ENCODE data around the gene UGGT1.

UGGT1 gene, protein sequence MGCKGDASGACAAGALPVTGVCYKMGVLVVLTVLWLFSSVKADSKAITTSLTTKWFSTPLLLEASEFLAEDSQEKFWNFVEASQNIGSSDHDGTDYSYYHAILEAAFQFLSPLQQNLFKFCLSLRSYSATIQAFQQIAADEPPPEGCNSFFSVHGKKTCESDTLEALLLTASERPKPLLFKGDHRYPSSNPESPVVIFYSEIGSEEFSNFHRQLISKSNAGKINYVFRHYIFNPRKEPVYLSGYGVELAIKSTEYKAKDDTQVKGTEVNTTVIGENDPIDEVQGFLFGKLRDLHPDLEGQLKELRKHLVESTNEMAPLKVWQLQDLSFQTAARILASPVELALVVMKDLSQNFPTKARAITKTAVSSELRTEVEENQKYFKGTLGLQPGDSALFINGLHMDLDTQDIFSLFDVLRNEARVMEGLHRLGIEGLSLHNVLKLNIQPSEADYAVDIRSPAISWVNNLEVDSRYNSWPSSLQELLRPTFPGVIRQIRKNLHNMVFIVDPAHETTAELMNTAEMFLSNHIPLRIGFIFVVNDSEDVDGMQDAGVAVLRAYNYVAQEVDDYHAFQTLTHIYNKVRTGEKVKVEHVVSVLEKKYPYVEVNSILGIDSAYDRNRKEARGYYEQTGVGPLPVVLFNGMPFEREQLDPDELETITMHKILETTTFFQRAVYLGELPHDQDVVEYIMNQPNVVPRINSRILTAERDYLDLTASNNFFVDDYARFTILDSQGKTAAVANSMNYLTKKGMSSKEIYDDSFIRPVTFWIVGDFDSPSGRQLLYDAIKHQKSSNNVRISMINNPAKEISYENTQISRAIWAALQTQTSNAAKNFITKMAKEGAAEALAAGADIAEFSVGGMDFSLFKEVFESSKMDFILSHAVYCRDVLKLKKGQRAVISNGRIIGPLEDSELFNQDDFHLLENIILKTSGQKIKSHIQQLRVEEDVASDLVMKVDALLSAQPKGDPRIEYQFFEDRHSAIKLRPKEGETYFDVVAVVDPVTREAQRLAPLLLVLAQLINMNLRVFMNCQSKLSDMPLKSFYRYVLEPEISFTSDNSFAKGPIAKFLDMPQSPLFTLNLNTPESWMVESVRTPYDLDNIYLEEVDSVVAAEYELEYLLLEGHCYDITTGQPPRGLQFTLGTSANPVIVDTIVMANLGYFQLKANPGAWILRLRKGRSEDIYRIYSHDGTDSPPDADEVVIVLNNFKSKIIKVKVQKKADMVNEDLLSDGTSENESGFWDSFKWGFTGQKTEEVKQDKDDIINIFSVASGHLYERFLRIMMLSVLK (N-terminal part only)

DNA sequence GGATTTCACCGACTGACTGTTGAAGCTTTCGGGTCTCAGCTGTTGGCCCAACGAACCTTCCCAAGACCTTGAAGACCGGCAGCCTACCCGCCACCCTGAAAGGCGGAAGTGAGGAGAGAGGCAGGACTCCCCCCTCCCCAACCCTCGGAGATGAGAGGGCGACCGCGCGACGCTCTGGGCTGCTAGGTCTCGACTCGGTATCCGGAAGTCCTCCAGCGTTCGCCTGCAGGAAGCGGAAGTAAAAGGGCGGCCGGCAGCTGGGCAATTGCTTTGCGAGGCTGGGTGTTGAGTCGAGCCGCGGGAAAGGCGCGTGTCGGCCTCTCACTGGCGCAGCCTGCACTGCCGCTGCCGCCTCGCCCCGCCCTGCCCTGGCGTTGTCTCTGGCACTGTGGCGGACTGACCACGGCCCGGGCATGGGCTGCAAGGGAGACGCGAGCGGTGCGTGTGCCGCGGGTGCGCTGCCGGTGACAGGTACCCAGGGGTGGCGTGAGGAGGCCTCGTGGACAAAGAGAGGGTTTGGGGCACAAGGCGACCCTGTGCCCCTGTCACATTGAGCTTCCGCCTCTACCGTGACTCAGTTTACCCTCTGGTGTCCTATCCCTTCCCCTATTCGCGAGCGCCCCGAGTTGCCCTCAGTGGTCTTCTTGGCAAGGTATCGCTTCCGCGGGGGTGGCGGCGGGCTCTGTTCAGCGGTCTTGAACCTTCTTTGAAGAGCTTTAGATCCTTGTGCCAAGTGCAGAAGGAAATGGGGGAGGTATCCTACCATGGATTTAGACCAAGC is at the start of gene UGGT1:
Gene UGGT1 (plus strand): TSS at position 256 of the 781 bp plus-strand sequence. CDS start 158 bp downstream, at position 414.
- DNase-seq, result peak; percentile 95

DNA sequence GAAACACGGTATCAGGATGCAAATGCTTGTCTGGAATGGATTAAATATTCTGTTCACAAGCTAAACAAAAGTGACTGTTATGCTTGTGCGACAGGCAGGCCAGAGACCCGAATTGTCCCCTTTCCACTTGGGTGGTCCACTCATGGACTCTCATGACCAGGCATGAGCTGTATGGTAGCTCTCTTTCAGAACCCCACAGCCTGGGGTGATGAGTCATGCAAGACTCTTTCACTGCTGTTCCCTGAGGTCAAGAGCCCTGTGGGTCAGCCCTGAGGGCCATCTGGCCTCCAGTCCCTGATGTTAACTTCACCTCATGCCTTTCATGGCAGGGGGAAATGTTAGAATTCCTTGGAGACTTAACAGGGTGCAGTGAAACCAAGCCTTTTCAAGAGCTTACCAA is 49.4 kb upstream of the UGGT1 start:
- no peak for DNase-seq

DNA sequence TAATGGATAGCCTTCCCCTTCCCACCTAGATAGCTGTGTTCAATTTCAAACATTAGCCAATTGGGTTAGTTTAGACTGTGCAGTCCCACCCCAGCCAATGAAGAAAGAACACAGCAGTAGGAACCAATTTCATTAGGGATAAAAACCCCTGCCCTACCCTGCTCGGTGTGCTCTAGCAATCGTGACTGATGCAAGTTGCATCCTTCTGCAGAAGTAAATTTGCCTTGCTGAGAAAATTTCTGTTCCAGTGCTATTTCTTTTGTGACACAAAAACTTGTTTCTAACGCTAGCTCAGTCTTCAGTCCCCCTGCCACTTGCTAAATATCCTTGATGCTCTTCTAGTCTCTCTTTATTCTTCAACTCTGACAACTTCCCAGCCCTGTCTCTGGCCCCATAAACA is 48.0 kb upstream of the UGGT1 start:
- no peak for DNase-seq

DNA sequence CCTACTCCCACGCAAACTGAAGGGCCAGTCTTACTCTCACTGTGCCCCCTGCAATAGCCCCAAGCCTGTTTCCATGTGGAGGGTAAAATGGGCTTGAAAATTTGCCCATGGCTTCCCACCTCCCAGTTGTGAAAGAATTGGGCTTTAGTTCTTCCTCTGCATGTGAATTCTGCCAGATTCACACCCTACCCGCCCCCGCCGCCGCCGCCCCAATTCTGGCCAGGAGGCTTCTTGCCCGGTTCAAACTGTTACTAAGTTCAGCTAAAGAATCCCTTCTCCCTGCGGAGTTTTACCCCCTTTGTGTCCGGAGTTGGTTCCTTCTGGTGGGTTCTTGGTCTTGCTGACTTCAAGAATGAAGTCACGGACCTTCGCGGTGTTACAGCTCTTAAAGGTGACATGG is 37.7 kb upstream of the UGGT1 start:
- DNase-seq, result no peak

DNA sequence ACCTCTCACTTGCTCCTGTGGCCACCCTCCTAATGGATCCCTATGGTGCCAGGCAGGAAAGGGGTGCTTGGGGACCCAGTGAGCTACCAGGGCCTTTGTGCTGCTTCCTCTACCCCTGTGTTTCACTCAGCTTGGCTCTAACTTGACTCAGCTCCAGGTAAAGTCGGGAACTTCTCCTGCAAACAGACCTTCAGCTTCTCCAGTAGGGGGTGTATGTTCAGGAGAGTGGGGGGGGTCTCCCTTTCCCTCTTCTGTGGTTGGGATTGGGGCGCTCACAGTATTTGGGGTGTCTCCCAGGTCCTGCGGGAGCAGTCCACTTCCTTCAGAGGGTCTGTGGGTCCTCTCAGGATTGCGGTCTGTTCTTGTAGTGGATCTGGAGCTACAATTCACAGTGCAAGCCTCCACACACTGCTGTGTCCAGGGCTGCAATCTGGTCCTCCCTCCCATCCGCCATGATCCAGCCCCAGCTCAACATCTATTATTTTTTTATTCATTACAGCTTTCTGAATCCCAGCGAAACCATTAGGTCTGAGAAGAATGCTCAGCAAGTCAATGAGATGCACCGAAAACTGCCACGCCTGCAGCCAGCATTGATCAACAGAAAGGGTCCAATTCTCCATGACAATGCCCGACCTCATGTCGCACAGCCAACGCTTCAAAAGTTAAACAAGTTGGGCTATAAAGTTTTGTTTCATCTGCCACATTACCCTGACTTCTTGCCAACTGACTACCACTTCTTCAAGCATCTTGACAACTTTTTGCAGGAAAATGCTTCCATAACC is 36.7 kb upstream of the UGGT1 start:
- no peak for DNase-seq

DNA sequence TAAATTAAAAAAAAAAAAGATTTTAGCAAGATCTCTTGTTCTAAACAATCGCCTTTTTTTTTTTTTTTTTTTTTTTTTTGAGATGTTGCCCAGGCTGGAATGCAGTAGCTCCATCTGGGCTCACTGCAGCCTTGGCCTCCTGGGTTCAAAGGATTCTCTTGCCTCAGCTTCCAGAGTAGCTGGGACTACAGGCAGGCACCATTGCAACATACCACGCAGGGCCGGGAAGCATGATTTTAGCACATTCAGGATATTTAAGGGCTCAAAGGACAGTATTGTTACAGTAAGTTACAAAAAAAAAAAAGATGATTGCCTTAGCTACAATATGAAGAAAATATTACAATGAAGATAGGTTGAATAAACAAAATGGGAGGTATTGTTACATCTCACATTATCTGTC is 33.7 kb upstream of the UGGT1 start:
- no peak for DNase-seq

DNA sequence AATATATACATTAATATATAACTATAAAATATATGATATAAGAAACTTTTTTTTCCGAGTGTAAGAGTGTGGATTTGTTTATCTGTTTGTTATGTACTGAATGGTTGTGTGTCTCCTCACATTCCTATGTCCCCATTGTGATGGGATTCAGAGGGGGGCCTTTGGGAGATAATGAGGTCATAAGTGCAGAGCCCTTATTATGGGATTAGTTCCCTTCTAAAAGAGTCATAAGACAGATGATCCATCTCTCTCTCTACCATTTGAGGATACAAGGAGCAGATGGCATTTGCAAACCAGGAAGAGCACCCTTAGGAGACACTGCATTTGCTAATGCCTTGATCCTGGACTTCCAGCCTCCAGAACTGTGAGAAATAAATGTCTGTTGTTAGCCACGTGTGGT is 32.9 kb upstream of the UGGT1 start:
- DNase-seq, result no peak

DNA sequence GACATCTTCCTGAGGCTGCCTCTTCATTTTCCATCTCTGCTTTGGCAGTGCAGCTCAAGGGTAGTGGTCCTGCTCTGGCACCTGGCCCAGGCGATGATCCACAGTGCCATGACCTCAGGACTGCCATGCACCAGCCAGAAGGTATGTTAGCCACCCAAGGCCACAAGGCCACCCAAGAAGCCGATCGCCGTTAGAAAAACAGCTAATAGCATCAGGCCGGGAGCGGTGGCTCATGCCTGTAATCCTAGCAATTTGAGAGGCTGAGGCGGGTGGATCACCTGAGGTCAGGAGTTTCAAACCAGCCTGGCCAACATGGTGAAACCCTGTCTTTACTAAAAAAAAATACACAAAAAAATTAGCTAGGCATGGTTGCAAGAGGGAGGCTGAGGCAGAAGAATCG is 28.4 kb upstream of the UGGT1 start:
- DNase-seq, result no peak

DNA sequence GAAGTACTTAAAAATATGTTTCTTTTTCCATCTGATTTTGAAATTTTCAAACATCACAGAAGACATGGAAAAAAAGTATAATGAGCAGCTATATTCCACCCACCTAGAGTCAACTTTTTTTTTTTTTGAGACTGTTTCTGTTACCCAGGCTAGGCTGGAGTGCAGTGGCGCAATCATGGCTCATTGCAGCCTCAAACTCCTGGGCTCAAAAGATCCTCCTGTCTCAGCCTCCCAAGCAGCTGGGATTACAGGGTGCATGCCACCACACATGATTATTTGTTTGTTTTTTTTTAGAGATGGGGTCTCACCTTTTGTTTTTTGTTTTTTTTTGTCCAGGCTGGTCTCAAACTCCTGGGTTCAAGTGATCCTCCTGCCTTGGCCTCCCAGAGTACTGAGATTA is 26.6 kb upstream of the UGGT1 start:
- no peak for DNase-seq

DNA sequence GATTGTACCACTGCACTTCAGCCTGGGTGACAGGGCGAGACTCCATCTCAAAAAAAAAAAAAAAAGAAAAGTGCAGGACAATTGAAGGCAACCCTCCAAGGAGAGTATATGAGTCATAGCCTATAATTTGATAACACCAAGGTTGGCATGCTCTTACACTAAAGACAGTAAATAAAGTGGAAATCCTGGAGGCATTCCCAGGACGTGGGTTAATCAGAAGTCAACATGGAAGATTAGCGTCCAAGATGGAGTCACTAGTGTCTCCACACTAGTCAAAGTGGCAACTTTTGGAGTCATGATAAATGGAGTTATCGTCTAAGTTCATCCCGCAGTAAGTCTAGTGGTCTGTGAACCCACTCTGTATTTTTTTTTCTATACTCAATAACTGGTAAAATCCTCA is 21.2 kb upstream of the UGGT1 start:
- DNase-seq, result no peak

DNA sequence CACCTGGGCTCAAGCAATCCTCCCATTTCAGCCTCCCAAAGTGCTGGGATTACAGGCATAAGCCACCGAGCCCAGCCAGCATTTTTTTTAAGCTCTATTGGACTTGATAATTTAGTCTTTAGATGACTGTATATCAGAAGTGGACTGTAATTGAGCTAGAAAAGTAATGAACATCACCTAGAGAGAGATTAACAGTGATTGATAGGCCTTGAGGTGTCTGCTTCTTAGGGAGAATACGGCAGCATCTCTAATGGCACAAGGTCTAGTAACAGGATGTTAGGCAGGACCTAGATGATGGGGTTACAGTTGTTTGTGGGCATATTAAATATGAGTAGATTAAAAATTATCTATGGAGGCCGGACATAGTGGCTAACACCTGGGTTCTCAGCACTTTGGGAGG is 17.7 kb upstream of the UGGT1 start:
- DNase-seq, result no peak

DNA sequence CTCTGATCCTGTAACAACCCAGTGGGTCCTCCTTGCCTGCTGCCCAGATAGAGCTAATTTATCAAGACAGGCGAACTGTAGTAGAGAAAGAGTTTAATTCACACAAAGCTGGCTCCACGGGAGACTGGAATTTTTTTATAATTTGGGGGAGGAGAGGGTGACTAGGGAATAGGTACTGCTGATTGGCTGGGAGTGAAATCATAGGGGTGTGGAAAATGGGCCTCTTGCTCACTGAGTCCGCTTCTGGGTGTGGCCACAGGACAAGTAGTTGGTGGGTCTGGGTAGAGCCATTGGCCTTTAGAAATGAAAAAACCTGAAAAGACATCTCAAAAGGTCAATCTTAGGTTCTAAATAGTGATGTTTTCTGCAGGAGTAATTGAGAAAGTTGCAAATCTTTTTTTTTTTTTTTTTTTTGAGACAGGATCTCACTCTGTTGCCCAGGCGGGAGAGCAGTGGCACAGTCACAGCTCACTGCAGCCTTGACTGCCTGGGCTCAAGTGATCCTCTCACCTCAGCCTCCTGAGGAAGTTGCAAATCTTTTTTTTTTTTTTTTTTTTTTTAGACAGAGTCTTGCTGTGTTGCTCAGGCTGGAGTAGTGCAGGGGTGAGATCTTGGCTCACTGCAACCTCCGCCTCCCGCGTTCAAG is 14.4 kb upstream of the UGGT1 start:
- DNase-seq, result no peak

DNA sequence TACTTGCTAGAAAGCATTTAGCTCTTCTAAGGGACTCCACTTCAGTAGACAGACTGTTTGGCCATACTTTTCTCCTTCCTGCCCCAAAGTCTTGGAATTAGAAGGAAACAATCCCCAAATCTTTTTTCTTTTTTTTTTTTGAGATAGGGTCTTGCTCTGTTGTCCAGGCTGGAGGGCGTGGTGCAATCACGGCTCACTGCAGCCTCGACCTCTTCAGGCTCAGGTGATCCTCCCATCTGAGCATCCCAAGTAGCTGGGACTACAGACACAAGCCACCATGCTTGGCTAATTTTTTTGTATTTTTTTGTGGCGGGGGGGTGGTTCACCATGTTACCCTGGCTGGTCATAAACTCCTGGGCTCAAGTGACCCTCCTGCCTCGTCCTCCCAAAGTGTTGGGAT is 6.2 kb upstream of the UGGT1 start:
- DNase-seq, result no peak

DNA sequence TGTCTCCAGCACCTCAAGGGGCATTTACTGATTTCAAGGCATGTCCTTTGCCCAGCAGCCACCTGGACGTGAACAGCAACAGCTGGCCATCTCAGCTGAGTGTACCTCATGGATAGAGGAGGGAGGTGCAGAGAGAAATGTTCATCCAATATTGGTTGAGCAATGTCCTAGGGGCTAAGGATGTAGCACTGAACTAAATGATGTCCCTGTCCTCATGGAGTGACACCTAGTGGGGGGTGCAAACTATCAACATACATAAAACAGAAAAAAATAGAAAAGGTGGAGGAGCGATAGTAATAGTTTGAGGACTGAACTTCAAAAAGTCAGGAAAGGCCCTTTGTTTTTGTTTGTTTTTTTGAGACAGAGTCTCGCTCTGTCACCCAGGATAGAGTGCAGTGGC is 4.8 kb upstream of the UGGT1 start:
- DNase-seq, result no peak

DNA sequence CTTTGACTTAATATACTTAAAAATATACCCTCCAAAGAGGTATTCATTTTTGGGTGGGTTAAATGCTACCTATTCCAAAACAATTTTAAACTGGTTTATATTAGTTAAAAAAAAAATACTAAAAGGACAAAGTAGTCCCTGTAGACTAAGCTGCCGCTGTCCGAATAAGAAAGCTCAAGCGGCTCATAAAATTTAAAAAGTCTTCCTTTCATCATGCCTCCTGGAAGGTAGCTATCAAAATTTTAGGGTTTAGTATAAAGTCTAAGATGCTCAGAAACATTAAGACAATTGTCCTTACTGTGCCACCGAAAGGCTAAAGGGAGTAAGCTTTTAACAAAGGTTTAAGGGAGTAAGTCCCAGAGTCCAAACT is 440 bp upstream of the UGGT1 start:
- DNase-seq, result no peak

DNA sequence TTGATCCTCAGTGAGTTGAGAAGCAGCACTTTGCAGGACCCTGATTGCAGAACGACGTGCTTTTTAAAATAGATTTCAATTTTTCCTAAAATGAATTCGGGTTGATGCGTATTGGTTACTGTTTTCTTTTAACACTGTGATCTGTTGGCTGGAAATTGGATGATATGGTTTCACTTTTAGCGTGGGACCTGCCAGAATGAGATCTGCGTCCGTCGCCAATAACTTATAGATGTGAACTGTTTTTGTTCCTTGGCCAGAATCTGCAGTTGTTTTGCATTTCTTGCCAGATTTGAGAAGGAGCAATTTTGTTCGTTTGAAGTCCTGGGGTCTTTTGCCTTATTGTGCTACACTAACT is 703 bp downstream of the UGGT1 start:
- DNase-seq, result no peak

DNA sequence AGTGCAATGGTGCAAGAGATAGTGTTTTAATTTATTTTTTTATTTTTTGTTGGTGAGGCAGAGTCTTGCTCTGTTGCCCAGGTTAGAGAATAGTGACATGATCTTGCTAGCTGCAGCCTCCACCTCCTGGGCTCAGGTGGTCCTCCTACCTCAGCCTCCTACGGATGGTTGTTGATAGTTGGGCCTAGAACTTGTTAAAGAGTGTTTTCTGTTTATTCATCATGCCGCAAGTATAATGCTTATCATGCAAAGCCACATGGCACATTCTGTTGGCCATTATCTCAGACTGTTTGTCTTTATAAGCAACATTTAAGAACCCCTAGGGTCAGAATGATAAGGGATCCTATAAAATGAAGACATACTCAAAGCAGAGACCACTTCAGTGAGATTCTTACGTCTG is 1.7 kb downstream of the UGGT1 start:
- DNase-seq, result no peak

DNA sequence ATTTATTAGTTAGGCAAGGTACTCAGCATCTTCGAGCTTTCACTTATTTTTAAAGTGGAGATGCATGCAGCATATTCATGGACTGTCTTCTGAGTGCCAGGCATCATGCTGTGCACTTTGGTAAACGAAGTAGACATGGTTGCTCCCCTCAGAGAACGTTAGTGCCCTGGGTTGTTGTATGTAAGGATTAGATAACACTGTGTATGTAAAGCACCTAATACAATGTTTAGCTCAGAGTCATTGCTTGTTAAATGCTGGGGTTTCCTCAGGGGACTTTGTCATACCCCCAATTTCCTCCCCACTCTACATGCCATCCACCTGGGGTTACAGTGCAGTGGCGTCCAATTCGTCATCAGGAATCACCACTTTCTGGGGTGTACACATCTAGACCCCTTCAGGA is 2.8 kb downstream of the UGGT1 start:
- DNase-seq, result no peak

DNA sequence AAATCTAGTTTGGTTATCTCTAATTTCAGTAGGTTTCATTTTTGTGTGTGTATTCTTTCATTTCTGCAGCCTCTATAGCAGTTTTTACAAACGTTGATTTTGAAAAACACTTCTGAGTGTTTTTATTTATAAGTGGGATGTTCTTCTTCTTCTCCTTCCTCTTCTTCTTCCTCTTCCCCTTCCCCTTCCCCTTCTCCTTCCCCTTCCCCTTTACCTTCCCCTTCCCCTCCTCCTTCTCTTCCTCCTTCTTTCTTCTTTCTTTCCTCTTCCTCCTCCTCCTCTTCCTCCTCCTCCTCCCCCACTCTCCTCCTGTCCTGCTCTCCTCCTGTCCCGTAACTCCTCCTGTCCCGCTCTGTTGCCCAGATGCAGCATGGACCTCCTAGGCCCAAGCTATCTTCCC is 4.2 kb downstream of the UGGT1 start:
- no peak for DNase-seq

DNA sequence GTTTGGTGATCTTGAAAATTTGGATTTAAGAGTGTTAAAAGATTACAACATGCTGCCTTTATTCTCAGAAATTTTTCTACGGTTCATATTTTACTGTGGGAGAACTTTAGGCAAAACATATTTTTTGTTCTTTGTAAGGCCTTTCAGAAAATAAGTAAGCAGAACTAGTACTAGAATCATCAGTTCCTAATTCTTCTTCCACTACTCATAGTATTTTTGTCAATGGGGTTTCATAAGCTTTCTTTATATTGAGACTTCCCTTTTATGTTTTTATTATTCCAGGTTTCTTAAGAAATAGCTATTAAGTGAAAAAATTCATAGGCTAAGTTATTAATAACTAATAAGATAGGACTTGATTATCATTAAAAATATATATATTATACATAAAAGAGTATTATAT is 12.4 kb downstream of the UGGT1 start:
- DNase-seq, result no peak

DNA sequence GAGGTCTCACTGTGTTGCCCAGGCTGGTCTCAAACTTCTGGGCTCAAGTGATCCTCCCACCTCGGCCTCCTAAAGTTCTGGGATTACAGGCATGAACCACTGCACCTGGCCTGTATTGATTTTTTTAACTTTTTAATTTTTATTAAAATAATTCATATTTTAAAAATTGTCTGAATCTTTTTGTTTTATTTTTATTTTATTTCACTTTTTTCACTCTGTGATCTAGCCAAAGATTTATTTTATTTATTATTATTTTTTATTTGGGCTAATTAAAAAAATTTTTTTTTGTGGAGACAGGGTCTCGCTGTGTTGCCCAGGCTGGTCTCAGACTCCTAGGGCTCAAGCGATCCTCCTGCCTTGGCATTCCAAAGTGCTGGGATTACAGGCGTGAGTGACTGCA is 14.1 kb downstream of the UGGT1 start:
- no peak for DNase-seq

Data from left hindlimb (tissue), 1 donor.